Measurements from ENCODE around the gene ALG9. TPM values are rescaled to one million over a fixed set of nuclear protein-coding genes. Genes with fewer than 3 reads are reported as not detected.

Gene ALG9
- polyA plus RNA-seq, 3 donors = 7.4 to 7.9 (median 7.8) TPM

- no CpG with 5 or more reads among the region's 2 CpGs for WGBS (ENCODE audit: insufficient coverage)
- intact Hi-C loops (cut with micrococcal nuclease) = no loop called here
- peak overlapping the region in 1 of 7 donors; percentile 55 for H3K27ac Mint-ChIP-seq
These were observed 74.2 kb downstream of the ALG9 start for GRCh38 chr11:111797145-111797581.

GRCh38 chr11:111796696-111797095 is 74.7 kb downstream of the ALG9 start:
- Histone ChIP-seq H3K4me2 (replicated peaks; ENCODE audit: extremely low read depth, low read length, poor library complexity, severe bottlenecking) (no peak overlapping the region), H3K9ac (ENCODE audit: insufficient read depth, low read length, poor library complexity, severe bottlenecking) (no peak overlapping the region), H3K4me1 (ENCODE audit: control insufficient read depth in 1 of 2, insufficient read depth in 2 of 2, low read length in 2 of 2) (peaks cover 3 to 8% of the 10 kb centered on the region in 2 donors), H3K4me3 (replicated peaks in 1 of 3; ENCODE audit: low read depth in 2 of 3, low read length in 3 of 3) (no peak overlapping the region), H3K27ac (ENCODE audit: low read depth in 1 of 2, low read length in 2 of 2) (peak overlapping the region in 1 of 2 donors; percentile 40), H2AFZ (ENCODE audit: insufficient read depth, low read depth, low read length, poor library complexity, severe bottlenecking) (no peak overlapping the region), H3K79me2 (ENCODE audit: insufficient read depth, low read length) (no peaks in the 10 kb centered on the region), H4K20me1 (ENCODE audit: insufficient read depth, low read length) (no peaks in the 10 kb centered on the region), H3K27me3 (ENCODE audit: control insufficient read depth in 2 of 2, insufficient read depth in 2 of 2, low read length in 2 of 2) (no peaks in the 10 kb centered on the region), H3K36me3 (replicated peaks in 1 of 2; ENCODE audit: control insufficient read depth in 1 of 2, insufficient read depth in 2 of 2, low read length in 2 of 2) (peaks cover 0 to 42% of the 10 kb centered on the region in 2 donors), H3K9me3 (replicated peaks in 1 of 2; ENCODE audit: control insufficient read depth in 1 of 2, insufficient read depth in 1 of 2, low read length in 2 of 2) (peaks cover 17 to 21% of the 10 kb centered on the region in 2 donors)
- WGBS (ENCODE audit: insufficient coverage) = no CpG with 5 or more reads among the region's 3 CpGs
- peak overlapping the region in 2 of 7 donors; percentile 54 to 71 for H3K27ac Mint-ChIP-seq
- intact Hi-C loops (cut with micrococcal nuclease) = no loop called here
- no peaks in the 10 kb centered on the region for H3K27me3 Mint-ChIP-seq (ENCODE audit: low read depth in 3 of 3)
- no peak overlapping the region for H3K4me3 Mint-ChIP-seq
- no peak for DNase-seq
- no peak for TF ChIP-seq CTCF (IDR thresholded peaks at IDR 0.05)
- H3K4me1 Mint-ChIP-seq = peaks cover 7% of the 10 kb centered on the region
- H3K36me3 Mint-ChIP-seq = peaks cover 33 to 49% of the 10 kb centered on the region in 2 donors
- H3K9me3 Mint-ChIP-seq = peaks cover 15 to 35% (median 28%) of the 10 kb centered on the region in 7 donors

More at GRCh38 chr11:111797145-111797581, 74.2 kb downstream of the ALG9 start:
- DNase-seq = peak; percentile 49 to 55 (median 55)
- no peak for TF ChIP-seq CTCF (IDR thresholded peaks at IDR 0.05)
- H3K4me1 ChIP-seq (ENCODE audit: control insufficient read depth in 1 of 2, insufficient read depth in 2 of 2, low read length in 2 of 2) = peaks cover 3 to 8% of the 10 kb centered on the region in 2 donors
- peaks cover 37 to 54% of the 10 kb centered on the region in 2 donors for H3K36me3 Mint-ChIP-seq
- H3K27me3 Mint-ChIP-seq (ENCODE audit: low read depth in 3 of 3) = no peaks in the 10 kb centered on the region
- H3K9me3 ChIP-seq (replicated peaks in 1 of 2; ENCODE audit: control insufficient read depth in 1 of 2, insufficient read depth in 1 of 2, low read length in 2 of 2) = peaks cover 17 to 21% of the 10 kb centered on the region in 2 donors
- no peak overlapping the region for H3K4me3 Mint-ChIP-seq
- no peaks in the 10 kb centered on the region for H3K27me3 ChIP-seq (ENCODE audit: control insufficient read depth in 2 of 2, insufficient read depth in 2 of 2, low read length in 2 of 2)
- H3K27ac ChIP-seq (ENCODE audit: low read depth in 1 of 2, low read length in 2 of 2) = peak overlapping the region in 1 of 2 donors; percentile 40
- no peaks in the 10 kb centered on the region for H3K79me2 ChIP-seq (ENCODE audit: insufficient read depth, low read length)
- no peak overlapping the region for H3K9ac ChIP-seq (ENCODE audit: insufficient read depth, low read length, poor library complexity, severe bottlenecking)
- H3K36me3 ChIP-seq (replicated peaks in 1 of 2; ENCODE audit: control insufficient read depth in 1 of 2, insufficient read depth in 2 of 2, low read length in 2 of 2) = peaks cover 3 to 46% of the 10 kb centered on the region in 2 donors
- peaks cover 7% of the 10 kb centered on the region for H3K4me1 Mint-ChIP-seq
- no peak overlapping the region for H3K4me2 ChIP-seq (replicated peaks; ENCODE audit: extremely low read depth, low read length, poor library complexity, severe bottlenecking)
- H4K20me1 ChIP-seq (ENCODE audit: insufficient read depth, low read length) = no peaks in the 10 kb centered on the region
- H3K9me3 Mint-ChIP-seq = peaks cover 15 to 35% (median 28%) of the 10 kb centered on the region in 7 donors
- no peak overlapping the region for H3K4me3 ChIP-seq (replicated peaks in 1 of 3; ENCODE audit: low read depth in 2 of 3, low read length in 3 of 3)
- H2AFZ ChIP-seq (ENCODE audit: insufficient read depth, low read depth, low read length, poor library complexity, severe bottlenecking) = no peak overlapping the region
